Esophagus (tissue), 2 donors: ENCODE measurements around the gene GIT2. TPM values are rescaled to one million over a fixed set of nuclear protein-coding genes. Genes with fewer than 3 reads are reported as not detected.

Experiments
- H3K27ac ChIP-seq, 2 donors: one replicate each; pipeline ENCODE4 v1.5.1; 2013; ENCODE audit warnings: low read depth in 2 of 2, mild to moderate bottlenecking in 2 of 2, inconsistent platforms in 1 of 2, low read length in 1 of 2, moderate library complexity in 1 of 2
- H3K27me3 ChIP-seq, 2 donors: one replicate each; pipeline ENCODE4 v1.6.1; 2013; ENCODE audit warnings: low read length in 2 of 2, control low read depth in 1 of 2, mild to moderate bottlenecking in 1 of 2; ENCODE audit not compliant: insufficient read depth in 2 of 2, control insufficient read depth in 1 of 2
- H3K36me3 ChIP-seq, 2 donors: one replicate each; pipeline ENCODE4 v1.6.1; 2013; ENCODE audit warnings: low read length in 1 of 2; ENCODE audit not compliant: control insufficient read depth in 2 of 2, insufficient read depth in 2 of 2
- H3K4me1 ChIP-seq, 2 donors: one replicate each; pipeline ENCODE4 v1.6.1; 2013; ENCODE audit warnings: low read length in 1 of 2; ENCODE audit not compliant: control insufficient read depth in 2 of 2, insufficient read depth in 2 of 2
- H3K4me3 ChIP-seq, 2 donors: one replicate each; pipeline ENCODE4 v1.5.1; 2013; ENCODE audit warnings: low read length in 2 of 2, mild to moderate bottlenecking in 2 of 2, low read depth in 1 of 2, moderate library complexity in 1 of 2
- H3K9me3 ChIP-seq, 2 donors: one replicate each; pipeline ENCODE4 v1.6.1; 2013; ENCODE audit warnings: mild to moderate bottlenecking in 2 of 2, low read depth in 1 of 2, low read length in 1 of 2, moderate library complexity in 1 of 2; ENCODE audit not compliant: control insufficient read depth in 2 of 2, insufficient read depth in 1 of 2
- WGBS, 2 donors: extraction: QIAGEN DNeasy Blood & Tissue Kit; methylation state at CpG; one replicate each; pipeline ENCODE4 v1.1.7; 2013; 5-methylcytosine and 5-hydroxymethylcytosine counted together
- polyA plus RNA-seq, 2 donors: library from polyadenylated mRNA; stranded (reverse); fragments of 200-250 nt; gene quantifications; one replicate each; pipeline ENCODE4 v1.2.3, GENCODE V29; 2013
- donor health status: healthy with polysubstance abuse.
- donor health status: Bipolar disorder and iron deficiency.

Gene GIT2
- polyA plus RNA-seq, 2 donors: 7.4 to 10.6 TPM

- H3K9me3 ChIP-seq: no peaks in the 10 kb centered on the region
- no peak overlapping the region for H3K4me3 ChIP-seq
- 58 to 68% methylated on average over 4 of the region's 4 CpGs for WGBS, 2 donors
- no peak overlapping the region for H3K27ac ChIP-seq
- no peaks in the 10 kb centered on the region for H3K4me1 ChIP-seq
- H3K36me3 ChIP-seq: peaks cover 6 to 13% of the 10 kb centered on the region in 2 donors
- no peaks in the 10 kb centered on the region for H3K27me3 ChIP-seq
These were observed 32.3 kb downstream of the GIT2 start for GRCh38 chr12:109963743-109964429.

- H3K4me3 ChIP-seq: no peak overlapping the region
- 85 to 92% methylated on average over 1 of the region's 1 CpG for WGBS, 2 donors
- H3K9me3 ChIP-seq: no peaks in the 10 kb centered on the region
- H3K27ac ChIP-seq: no peak overlapping the region
- H3K27me3 ChIP-seq: no peaks in the 10 kb centered on the region
- no peaks in the 10 kb centered on the region for H3K4me1 ChIP-seq
- peaks cover 6 to 13% of the 10 kb centered on the region in 2 donors for H3K36me3 ChIP-seq
These were observed 32.8 kb downstream of the GIT2 start for GRCh38 chr12:109963330-109963729.

GRCh38 chr12:109962398-109962797 lies 33.8 kb downstream of the GIT2 start:
- H3K36me3 ChIP-seq: peaks cover 6 to 13% of the 10 kb centered on the region in 2 donors
- whole genome bisulfite sequencing, 2 donors: 68 to 73% methylated on average over 3 of the region's 3 CpGs

GRCh38 chr12:109961612-109962011 lies 34.6 kb downstream of the GIT2 start:
- Histone ChIP-seq H3K27me3 (no peaks in the 10 kb centered on the region), H3K4me3 (no peak overlapping the region), H3K9me3 (no peaks in the 10 kb centered on the region), H3K4me1 (no peaks in the 10 kb centered on the region), H3K27ac (no peak overlapping the region), H3K36me3 (peaks cover 6 to 13% of the 10 kb centered on the region in 2 donors)
- WGBS, 2 donors: 76 to 83% methylated on average over 6 of the region's 6 CpGs

More at GRCh38 chr12:109962398-109962797, 33.8 kb downstream of the GIT2 start:
- no peaks in the 10 kb centered on the region for H3K9me3 ChIP-seq
- H3K27ac ChIP-seq: no peak overlapping the region
- no peaks in the 10 kb centered on the region for H3K4me1 ChIP-seq
- H3K27me3 ChIP-seq: no peaks in the 10 kb centered on the region
- H3K4me3 ChIP-seq: no peak overlapping the region

- H3K27ac ChIP-seq: peak overlapping the region in 1 of 2 donors; percentile 9
- H3K36me3 ChIP-seq: peaks cover 6 to 13% of the 10 kb centered on the region in 2 donors
These were observed 35.0 kb downstream of the GIT2 start for GRCh38 chr12:109961201-109961600.

GRCh38 chr12:109959411-109960093 lies 36.6 kb downstream of the GIT2 start:
- Histone ChIP-seq H3K27me3 (no peaks in the 10 kb centered on the region), H3K36me3 (peaks cover 4 to 7% of the 10 kb centered on the region in 2 donors), H3K27ac (no peak overlapping the region), H3K4me1 (no peaks in the 10 kb centered on the region), H3K4me3 (no peak overlapping the region), H3K9me3 (no peaks in the 10 kb centered on the region)
- 96% methylated on average over 8 of the region's 8 CpGs for WGBS, 2 donors

More at GRCh38 chr12:109961201-109961600, 35.0 kb downstream of the GIT2 start:
- WGBS, 2 donors: 68 to 87% methylated on average over 14 of the region's 14 CpGs
- Histone ChIP-seq H3K9me3 (no peaks in the 10 kb centered on the region), H3K4me3 (no peak overlapping the region), H3K4me1 (no peaks in the 10 kb centered on the region), H3K27me3 (no peaks in the 10 kb centered on the region)

GRCh38 chr12:109958374-109958773 lies 37.8 kb downstream of the GIT2 start:
- WGBS, 2 donors: 96 to 97% methylated on average over 7 of the region's 7 CpGs
- no peaks in the 10 kb centered on the region for H3K9me3 ChIP-seq
- no peak overlapping the region for H3K4me3 ChIP-seq
- no peak overlapping the region for H3K27ac ChIP-seq
- H3K36me3 ChIP-seq: peaks cover 4% of the 10 kb centered on the region in 2 donors
- no peaks in the 10 kb centered on the region for H3K27me3 ChIP-seq
- no peaks in the 10 kb centered on the region for H3K4me1 ChIP-seq

GRCh38 chr12:109953656-109954055 lies 42.5 kb downstream of the GIT2 start:
- no peaks in the 10 kb centered on the region for H3K9me3 ChIP-seq
- H3K36me3 ChIP-seq: peaks cover 7 to 14% of the 10 kb centered on the region in 2 donors
- H3K4me1 ChIP-seq: peaks cover 0 to 3% of the 10 kb centered on the region in 2 donors
- H3K27ac ChIP-seq: no peak overlapping the region
- no peaks in the 10 kb centered on the region for H3K27me3 ChIP-seq
- H3K4me3 ChIP-seq: no peak overlapping the region
- WGBS, 2 donors: 79 to 91% methylated on average over 5 of the region's 5 CpGs

GRCh38 chr12:109952873-109953272 lies 43.3 kb downstream of the GIT2 start:
- H3K27me3 ChIP-seq: no peaks in the 10 kb centered on the region
- no peak overlapping the region for H3K27ac ChIP-seq
- H3K4me1 ChIP-seq: peaks cover 0 to 3% of the 10 kb centered on the region in 2 donors
- H3K4me3 ChIP-seq: no peak overlapping the region
- H3K9me3 ChIP-seq: no peaks in the 10 kb centered on the region
- H3K36me3 ChIP-seq: peaks cover 7 to 18% of the 10 kb centered on the region in 2 donors
- WGBS, 2 donors: 91 to 92% methylated on average over 8 of the region's 8 CpGs
